ENCODE data around the gene DYNLRB2. TPM values are rescaled to one million over a fixed set of nuclear protein-coding genes. Genes with fewer than 3 reads are reported as not detected.

DYNLRB2 gene
- total and polyA plus RNA-seq, 7 donors: 0.22 to 0.27 TPM; not detected in 5

- DNase-seq (no peak), ATAC-seq (no peak)
- intact Hi-C loops (cut with DNase I): no loop called here
- Histone ChIP-seq H3K36me3 (ENCODE audit: insufficient read depth in 1 of 2, low read depth in 1 of 2) (no peaks in the 10 kb centered on the region), H3K4me1 (no peaks in the 10 kb centered on the region), H3K4me3 (no peak overlapping the region), H3K27me3 (ENCODE audit: insufficient read depth in 3 of 3, low read length in 2 of 3) (peaks cover 0 to 3% (median 0%) of the 10 kb centered on the region in 3 donors), H3K27ac (no peak overlapping the region), H3K9me3 (no peaks in the 10 kb centered on the region)
- TF ChIP-seq, protein P1, sequence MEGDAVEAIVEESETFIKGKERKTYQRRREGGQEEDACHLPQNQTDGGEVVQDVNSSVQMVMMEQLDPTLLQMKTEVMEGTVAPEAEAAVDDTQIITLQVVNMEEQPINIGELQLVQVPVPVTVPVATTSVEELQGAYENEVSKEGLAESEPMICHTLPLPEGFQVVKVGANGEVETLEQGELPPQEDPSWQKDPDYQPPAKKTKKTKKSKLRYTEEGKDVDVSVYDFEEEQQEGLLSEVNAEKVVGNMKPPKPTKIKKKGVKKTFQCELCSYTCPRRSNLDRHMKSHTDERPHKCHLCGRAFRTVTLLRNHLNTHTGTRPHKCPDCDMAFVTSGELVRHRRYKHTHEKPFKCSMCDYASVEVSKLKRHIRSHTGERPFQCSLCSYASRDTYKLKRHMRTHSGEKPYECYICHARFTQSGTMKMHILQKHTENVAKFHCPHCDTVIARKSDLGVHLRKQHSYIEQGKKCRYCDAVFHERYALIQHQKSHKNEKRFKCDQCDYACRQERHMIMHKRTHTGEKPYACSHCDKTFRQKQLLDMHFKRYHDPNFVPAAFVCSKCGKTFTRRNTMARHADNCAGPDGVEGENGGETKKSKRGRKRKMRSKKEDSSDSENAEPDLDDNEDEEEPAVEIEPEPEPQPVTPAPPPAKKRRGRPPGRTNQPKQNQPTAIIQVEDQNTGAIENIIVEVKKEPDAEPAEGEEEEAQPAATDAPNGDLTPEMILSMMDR (IDR thresholded peaks at IDR 0.05): no peak
Observed at GRCh38 chr16:80586476-80586875, 45.7 kb downstream of the DYNLRB2 start.

DNA sequence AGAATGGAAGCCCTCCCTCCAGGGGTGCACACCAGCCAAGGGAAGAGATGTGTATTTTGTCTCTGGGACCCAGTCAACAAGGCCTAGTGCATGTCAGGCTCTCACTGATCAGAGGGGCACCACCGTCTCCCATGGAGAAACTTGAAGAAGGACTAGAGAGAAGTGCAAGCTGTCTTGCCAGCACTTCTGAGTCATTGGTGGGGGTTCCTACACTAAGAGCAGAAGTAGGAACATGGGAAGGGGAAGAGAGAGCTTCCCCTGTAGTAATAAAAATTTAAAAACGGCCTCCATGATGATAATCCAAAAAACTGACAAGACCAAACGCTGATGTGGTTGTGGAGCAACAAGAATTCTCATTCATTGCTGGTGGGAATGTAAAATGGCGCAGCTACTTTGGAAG is 46.3 kb downstream of the DYNLRB2 start:
- DNase-seq (no peak), ATAC-seq (no peak)
- no peaks in the 10 kb centered on the region for H3K36me3 ChIP-seq (ENCODE audit: insufficient read depth in 1 of 2, low read depth in 1 of 2)
- H3K9me3 ChIP-seq: no peaks in the 10 kb centered on the region
- intact Hi-C loops (cut with DNase I): no loop called here
- H3K4me1 ChIP-seq: no peaks in the 10 kb centered on the region
- H3K27me3 ChIP-seq (ENCODE audit: insufficient read depth in 3 of 3, low read length in 2 of 3): peaks cover 0 to 3% (median 0%) of the 10 kb centered on the region in 3 donors
- 81 to 88% (median 86%) methylated on average over 4 of the region's 4 CpGs for WGBS, 3 donors
- no peak overlapping the region for H3K4me3 ChIP-seq
- TF ChIP-seq, protein P1 (IDR thresholded peaks at IDR 0.05): no peak
- H3K27ac ChIP-seq: no peak overlapping the region

GRCh38 chr16:80591071-80591915 is 50.5 kb downstream of the DYNLRB2 start:
- intact Hi-C loops (cut with DNase I): no loop called here
- WGBS, 3 donors: 26 to 38% (median 33%) methylated on average over 7 of the region's 7 CpGs
- no peaks in the 10 kb centered on the region for H3K9me3 ChIP-seq
- H3K4me3 ChIP-seq: no peak overlapping the region
- H3K27me3 ChIP-seq (ENCODE audit: insufficient read depth in 3 of 3, low read length in 2 of 3): peaks cover 0 to 3% (median 0%) of the 10 kb centered on the region in 3 donors
- ATAC-seq (no peak), DNase-seq (no peak)
- H3K27ac ChIP-seq: no peak overlapping the region
- no peaks in the 10 kb centered on the region for H3K4me1 ChIP-seq
- TF ChIP-seq, protein P1 (IDR thresholded peaks at IDR 0.05): no peak
- no peaks in the 10 kb centered on the region for H3K36me3 ChIP-seq (ENCODE audit: insufficient read depth in 1 of 2, low read depth in 1 of 2)

DNA sequence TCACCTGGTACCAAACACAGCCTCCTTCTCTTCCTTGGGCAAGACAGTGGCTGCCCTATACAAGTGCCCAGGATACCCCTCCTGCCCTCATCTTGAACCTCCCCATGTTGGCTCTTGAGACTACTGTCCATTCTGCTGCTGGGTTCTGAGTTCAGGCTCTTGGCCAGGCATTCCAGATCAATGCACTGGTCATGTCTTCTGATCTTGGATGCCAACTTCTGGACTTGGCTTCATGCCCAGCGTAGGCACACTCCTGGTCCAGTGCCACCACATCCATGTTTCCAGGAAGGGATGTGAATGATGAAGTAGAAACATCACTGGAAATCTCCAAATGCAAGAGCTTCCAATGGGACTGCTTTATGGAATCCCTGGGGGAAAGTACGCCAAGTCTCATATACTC is 51.5 kb downstream of the DYNLRB2 start:
- peaks cover 0 to 3% (median 0%) of the 10 kb centered on the region in 3 donors for H3K27me3 ChIP-seq (ENCODE audit: insufficient read depth in 3 of 3, low read length in 2 of 3)
- TF ChIP-seq, protein P1 (IDR thresholded peaks at IDR 0.05): no peak
- H3K9me3 ChIP-seq: no peaks in the 10 kb centered on the region
- intact Hi-C loops (cut with DNase I): no loop called here
- ATAC-seq (no peak), DNase-seq (no peak)
- H3K4me3 ChIP-seq: no peak overlapping the region
- 73 to 78% (median 77%) methylated on average over 2 of the region's 2 CpGs for WGBS, 3 donors
- H3K36me3 ChIP-seq (ENCODE audit: insufficient read depth in 1 of 2, low read depth in 1 of 2): no peaks in the 10 kb centered on the region
- no peak overlapping the region for H3K27ac ChIP-seq
- H3K4me1 ChIP-seq: no peaks in the 10 kb centered on the region

- Histone ChIP-seq H3K4me3 (no peak overlapping the region), H3K4me1 (no peaks in the 10 kb centered on the region), H3K9me3 (no peaks in the 10 kb centered on the region), H3K27ac (no peak overlapping the region), H3K36me3 (ENCODE audit: insufficient read depth in 1 of 2, low read depth in 1 of 2) (no peaks in the 10 kb centered on the region), H3K27me3 (ENCODE audit: insufficient read depth in 3 of 3, low read length in 2 of 3) (no peaks in the 10 kb centered on the region)
- intact Hi-C loops (cut with DNase I): no loop called here
- ATAC-seq (no peak), DNase-seq (no peak)
- TF ChIP-seq, protein P1 (IDR thresholded peaks at IDR 0.05): no peak
Observed at GRCh38 chr16:80594756-80595155, 54.0 kb downstream of the DYNLRB2 start.
